RWPE1 (cell line): ENCODE results near the gene C1QB.
A peak's percentile ranks its signal among the peaks of the same experiment; 100 is the strongest.
"Not testable (repeated sequence)": the region's sequence is repeated elsewhere in the genome, so short reads cannot be mapped to it uniquely, and the experiment has no call there.

Experiments
- CTCF ChIA-PET: fragments of 350-600 bp; sonication (Branson Sonifier 250); formaldehyde crosslinking; extraction: SDS; loops from one replicate; lab custom pipeline; 2021; lab: Yijun Ruan, JAX
- POLR2A ChIA-PET: fragments of 400-600 bp; formaldehyde crosslinking; extraction: SDS; loops from one replicate; lab custom pipeline; 2020; ENCODE audit warnings: antibody characterized with exemption; ENCODE audit not compliant: low non-redundant PET; lab: Yijun Ruan, JAX
- DNase-seq: peaks from one replicate; pipeline ENCODE4 v3.0.0; 2012; ENCODE audit warnings: low spot score
- H3K27ac ChIP-seq: fragments of 450-650 bp; 2 replicates; pipeline ENCODE4 v1.5.1; 2017
- TF ChIP-seq, protein P1 (sequence below): fragments of 450-650 bp; conservative IDR thresholded peaks from 2 replicates; pipeline ENCODE4 v1.5.1; 2017; ENCODE audit warnings: low read depth, mild to moderate bottlenecking

Gene C1QB

DNA sequence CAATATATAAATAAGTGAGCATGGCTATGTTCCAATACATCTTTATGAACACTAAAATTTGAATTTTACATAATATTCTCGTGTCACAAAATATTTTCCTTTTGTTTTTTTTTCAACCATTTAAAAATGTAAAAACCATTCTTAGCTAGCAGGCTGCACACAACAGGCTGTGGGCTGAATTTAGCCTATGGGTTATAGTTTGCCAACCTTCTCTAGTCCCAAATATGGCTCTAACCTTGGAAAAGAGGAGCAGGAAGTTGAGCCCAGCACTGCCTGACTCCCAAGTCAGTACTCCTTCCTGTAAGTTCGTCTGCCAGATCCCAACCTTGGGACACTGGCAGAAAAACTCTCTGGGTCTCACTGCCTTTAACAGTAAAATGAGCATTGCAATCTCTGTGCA lies 13.4 kb downstream of the C1QB start:
- CTCF ChIA-PET: interaction anchor here (0.7 kb wide), 1 partner anchor 519 kb away, joined by 4 read pairs; no protein-coding TSS in a partner anchor
- H3K27ac ChIP-seq: no peak overlapping the region
- no peak for DNase-seq
- TF ChIP-seq, protein P1, sequence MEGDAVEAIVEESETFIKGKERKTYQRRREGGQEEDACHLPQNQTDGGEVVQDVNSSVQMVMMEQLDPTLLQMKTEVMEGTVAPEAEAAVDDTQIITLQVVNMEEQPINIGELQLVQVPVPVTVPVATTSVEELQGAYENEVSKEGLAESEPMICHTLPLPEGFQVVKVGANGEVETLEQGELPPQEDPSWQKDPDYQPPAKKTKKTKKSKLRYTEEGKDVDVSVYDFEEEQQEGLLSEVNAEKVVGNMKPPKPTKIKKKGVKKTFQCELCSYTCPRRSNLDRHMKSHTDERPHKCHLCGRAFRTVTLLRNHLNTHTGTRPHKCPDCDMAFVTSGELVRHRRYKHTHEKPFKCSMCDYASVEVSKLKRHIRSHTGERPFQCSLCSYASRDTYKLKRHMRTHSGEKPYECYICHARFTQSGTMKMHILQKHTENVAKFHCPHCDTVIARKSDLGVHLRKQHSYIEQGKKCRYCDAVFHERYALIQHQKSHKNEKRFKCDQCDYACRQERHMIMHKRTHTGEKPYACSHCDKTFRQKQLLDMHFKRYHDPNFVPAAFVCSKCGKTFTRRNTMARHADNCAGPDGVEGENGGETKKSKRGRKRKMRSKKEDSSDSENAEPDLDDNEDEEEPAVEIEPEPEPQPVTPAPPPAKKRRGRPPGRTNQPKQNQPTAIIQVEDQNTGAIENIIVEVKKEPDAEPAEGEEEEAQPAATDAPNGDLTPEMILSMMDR: no peak
- POLR2A ChIA-PET: no interaction called here

DNA sequence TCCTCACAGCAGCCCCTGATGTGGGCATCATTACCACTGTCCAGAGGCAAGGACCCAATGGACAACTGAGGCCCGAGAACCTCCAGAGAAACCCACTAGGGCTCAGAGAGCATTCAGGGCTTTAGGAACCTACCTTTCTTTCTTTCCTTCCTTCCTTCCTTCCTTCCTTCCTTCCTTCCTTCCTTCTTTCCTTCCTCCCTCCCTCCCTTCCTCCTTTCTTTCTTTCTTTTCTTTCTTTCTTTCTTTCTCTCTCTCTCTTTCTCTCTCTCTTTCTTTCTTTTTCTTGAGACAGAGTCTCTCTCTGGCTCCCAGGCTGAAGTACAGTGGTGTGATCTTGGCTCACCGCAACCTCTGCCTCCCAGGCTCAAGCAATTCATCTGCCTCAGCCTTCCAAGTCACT lies 15.8 kb downstream of the C1QB start:
- POLR2A ChIA-PET, H3K27ac ChIP-seq, DNase-seq, CTCF ChIA-PET: not testable (repeated sequence)

DNA sequence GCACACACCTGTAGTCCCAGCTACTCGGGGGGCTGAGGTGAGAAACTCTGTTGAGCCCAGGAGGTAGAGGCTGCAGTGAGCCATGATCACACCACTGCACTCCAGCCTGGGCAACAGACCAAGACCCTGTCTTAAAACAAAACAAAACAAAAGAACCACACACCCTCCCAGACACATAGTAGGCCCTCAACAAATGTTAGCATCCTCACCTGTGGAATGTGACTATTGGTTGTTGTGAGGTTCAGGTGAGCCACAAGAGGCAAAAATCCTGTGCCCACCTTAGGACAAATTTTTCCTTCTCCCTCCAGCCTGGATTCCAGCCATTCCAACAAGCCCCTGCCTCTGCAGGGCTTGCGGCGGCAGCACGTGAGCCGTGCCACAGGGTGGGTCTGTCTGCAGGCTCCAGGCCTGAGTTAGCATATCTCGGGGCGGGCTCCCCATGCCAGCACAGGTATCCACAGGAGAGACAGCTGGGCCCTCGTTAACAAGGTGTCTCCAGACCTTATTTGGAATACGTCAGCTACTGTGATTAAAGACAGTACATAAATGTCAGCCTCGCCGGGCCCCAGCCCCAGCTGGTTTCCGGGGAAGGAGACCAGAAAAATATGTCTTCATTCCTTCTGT lies 17.4 kb downstream of the C1QB start:
- H3K27ac ChIP-seq: no peak overlapping the region
- ChIA-PET CTCF (interaction anchor here (0.6 kb wide), 1 partner anchor 55 kb away, joined by 3 read pairs; no protein-coding TSS in a partner anchor), POLR2A (no interaction called here)
- DNase-seq: no peak
- TF ChIP-seq, protein P1: no peak

DNA sequence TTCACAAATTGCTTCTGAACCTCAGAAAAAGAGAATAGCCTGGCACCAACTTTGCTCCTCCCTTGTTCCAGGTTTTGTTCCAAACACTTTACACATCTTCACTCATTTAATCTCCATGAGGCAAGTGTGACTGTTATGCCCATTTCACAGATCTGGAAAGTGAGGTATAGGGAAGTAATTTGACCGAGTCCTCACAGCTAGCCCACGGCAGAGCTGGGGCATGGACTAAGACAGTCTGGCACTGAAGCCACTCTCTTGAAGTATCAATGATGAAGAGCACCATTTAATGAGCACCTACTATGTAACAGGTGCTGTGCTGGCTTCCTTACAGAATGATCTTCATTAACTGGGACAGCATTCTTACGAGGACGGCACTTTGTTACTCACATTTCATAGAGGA lies 19.0 kb downstream of the C1QB start:
- no peak for DNase-seq
- POLR2A ChIA-PET: no interaction called here
- TF ChIP-seq, protein P1: no peak
- H3K27ac ChIP-seq: no peak overlapping the region
- CTCF ChIA-PET: interaction anchor here (0.6 to 1.5 kb wide), 2 partner anchors 258 to 317 kb away, joined by 3 to 4 read pairs; no protein-coding TSS in a partner anchor

DNA sequence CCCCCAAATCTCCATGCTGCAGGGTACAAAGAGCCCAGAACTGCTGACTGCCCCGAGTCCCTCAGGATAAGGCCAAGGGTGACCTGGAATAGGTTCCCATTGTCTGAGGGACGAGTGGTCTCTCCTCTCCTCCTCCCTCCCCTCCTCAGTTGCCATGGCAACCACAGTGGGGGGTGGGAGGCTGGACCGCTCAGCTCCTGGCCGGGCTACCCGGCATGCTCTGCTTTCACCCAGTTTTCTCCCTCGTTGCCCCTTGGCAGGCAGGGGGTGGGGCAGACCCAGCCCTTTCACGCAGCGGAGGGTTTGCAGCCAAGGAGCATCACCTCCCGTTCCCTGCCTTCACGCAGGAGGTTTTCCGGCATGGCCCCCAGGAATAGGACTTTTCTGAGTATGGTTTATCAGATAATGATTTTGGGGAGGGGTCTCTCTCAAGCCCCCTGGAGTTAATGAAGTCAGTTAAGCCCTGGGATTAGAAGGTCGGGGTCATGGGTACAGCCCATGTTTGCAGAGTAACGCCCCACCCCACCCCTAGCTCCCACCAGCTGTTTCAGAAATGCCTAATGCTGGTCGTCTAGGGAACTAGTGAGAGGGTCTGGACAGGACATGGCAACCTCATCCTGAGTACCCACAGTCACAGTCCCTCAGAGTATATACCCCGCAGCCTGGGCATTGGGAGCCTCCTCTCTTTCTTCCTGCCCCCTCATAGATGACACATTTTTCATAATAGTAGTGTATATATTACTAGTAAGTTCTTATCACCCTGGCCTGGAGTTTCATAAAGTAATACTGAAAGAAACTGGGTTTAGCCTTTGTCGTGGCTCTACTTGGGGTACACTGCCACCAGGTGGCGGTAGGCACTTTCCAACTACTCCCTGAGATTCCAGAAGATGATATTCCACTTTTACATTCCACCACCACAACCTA lies 20.7 kb downstream of the C1QB start:
- ChIA-PET CTCF (interaction anchor here (0.6 to 1.4 kb wide), 8 partner anchors 15 to 1764 kb away, joined by 3 to 10 read pairs (median 4); no protein-coding TSS in a partner anchor), POLR2A (no interaction called here)
- H3K27ac ChIP-seq: no peak overlapping the region
- DNase-seq: peak; percentile 61
- TF ChIP-seq, protein P1: peak; percentile 70

DNA sequence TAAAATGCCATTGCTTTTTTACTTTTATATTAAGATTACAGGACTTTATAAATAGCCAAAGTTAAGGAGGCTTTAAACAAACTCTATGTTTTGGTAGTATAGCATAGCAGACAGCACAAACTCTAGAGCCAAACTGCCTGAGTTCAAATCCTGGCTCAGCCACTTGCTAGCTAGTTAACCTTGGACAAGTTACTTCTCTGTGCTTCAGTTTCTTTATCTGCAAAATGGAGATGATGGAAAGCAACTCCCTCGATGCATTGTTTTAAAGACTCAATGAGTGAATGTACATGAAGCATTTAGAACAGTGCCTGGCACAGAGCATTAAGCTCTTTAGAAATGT lies 21.3 kb downstream of the C1QB start:
- H3K27ac ChIP-seq: no peak overlapping the region
- no peak for DNase-seq
- CTCF ChIA-PET: interaction anchor here (0.6 to 1.4 kb wide), 8 partner anchors 14 to 1765 kb away, joined by 3 to 10 read pairs (median 4); no protein-coding TSS in a partner anchor
- POLR2A ChIA-PET: no interaction called here
- TF ChIP-seq, protein P1: no peak; the same call in 1 of the 2 replicates

DNA sequence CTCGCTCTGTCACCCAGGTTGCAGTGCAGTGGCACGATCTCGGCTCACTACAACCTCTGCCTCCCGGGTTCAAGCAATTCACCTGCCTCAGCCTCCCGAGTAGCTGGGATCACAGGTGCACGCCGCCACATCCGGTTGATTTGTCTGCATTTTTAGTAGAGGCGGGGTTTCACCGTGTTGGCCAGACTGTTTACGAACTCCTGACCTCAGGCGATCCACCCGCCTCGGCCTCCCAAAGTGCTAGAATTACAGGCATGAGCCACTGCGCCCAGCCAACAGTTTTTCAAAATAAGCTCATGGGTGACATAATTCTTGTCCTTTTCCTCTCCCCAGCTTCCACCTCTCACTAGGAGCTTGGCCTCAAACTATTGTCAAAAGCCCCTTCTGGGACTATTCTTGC lies 23.1 kb downstream of the C1QB start:
- H3K27ac ChIP-seq, POLR2A ChIA-PET, DNase-seq: not testable (repeated sequence)
- CTCF ChIA-PET: interaction anchor here (0.6 kb wide), 2 partner anchors 19 to 26 kb away, joined by 3 to 4 read pairs; no protein-coding TSS in a partner anchor
